Measurements from ENCODE around the gene STAM. TPM values are rescaled to one million over a fixed set of nuclear protein-coding genes. Genes with fewer than 3 reads are reported as not detected.
A peak's percentile ranks its signal among the peaks of the same experiment; 100 is the strongest.

Gene STAM
- total RNA-seq, 1 donor from 2014 or later, result 16.0 TPM

DNA sequence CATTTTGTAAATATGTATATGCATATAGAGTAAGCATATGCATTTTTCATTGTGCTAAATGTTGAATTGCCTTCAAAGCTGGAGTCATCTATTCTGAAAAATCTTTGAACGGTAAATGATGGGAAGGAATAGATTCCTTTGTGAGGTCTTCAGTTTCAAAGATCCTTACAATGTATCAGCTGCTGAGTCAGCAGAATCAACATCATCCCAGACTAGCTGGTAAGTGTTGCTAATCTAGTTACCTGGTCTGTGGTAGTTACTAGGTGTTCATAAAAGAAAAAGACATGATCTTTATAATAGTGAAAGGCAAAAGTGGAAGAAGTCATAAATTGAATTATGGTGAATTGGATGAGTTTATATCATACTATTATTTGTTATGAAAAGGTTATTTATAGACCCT, 10.6 kb upstream of the STAM start:
- no peak for TF ChIP-seq POLR2AphosphoS5 (IDR thresholded peaks at IDR 0.05; ENCODE audit: insufficient read depth in 1 of 2, low read depth in 1 of 2)
- no peak for DNase-seq (ENCODE audit: extremely low spot score in 2 of 2)
- no peak overlapping the region for H3K27ac ChIP-seq
- no peaks in the 10 kb centered on the region for H3K27me3 ChIP-seq
- H3K36me3 ChIP-seq, result no peaks in the 10 kb centered on the region
- intact Hi-C loops (cut with DNase I), result no loop called here
- H3K9me3 ChIP-seq, result no peaks in the 10 kb centered on the region
- H3K4me3 ChIP-seq, result no peak overlapping the region
- H3K4me1 ChIP-seq, result no peaks in the 10 kb centered on the region

DNA sequence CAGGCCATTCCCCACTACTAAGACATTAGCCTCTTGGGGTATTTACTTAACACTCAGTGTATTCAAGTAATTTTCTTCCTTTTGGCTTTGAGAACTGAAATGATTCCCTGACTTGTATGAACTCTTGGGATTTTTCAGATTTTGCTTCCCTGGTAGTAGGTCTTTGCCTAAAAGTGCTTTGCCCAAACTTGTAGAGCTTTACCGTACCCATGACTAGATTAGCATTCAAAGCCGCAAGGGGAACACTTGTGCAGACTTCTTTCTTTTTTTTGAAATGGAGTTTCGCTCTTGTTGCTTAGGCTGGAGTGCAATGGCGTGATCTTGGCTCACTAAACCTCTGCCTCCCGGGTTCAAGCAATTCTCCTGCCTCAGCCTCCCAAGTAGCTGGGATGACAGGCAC, 6.1 kb upstream of the STAM start:
- intact Hi-C loops (cut with DNase I), result no loop called here
- TF ChIP-seq, protein P1, sequence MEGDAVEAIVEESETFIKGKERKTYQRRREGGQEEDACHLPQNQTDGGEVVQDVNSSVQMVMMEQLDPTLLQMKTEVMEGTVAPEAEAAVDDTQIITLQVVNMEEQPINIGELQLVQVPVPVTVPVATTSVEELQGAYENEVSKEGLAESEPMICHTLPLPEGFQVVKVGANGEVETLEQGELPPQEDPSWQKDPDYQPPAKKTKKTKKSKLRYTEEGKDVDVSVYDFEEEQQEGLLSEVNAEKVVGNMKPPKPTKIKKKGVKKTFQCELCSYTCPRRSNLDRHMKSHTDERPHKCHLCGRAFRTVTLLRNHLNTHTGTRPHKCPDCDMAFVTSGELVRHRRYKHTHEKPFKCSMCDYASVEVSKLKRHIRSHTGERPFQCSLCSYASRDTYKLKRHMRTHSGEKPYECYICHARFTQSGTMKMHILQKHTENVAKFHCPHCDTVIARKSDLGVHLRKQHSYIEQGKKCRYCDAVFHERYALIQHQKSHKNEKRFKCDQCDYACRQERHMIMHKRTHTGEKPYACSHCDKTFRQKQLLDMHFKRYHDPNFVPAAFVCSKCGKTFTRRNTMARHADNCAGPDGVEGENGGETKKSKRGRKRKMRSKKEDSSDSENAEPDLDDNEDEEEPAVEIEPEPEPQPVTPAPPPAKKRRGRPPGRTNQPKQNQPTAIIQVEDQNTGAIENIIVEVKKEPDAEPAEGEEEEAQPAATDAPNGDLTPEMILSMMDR (IDR thresholded peaks at IDR 0.05), result no peak
- Histone ChIP-seq H3K4me3 (no peak overlapping the region), H3K4me1 (peaks cover 5% of the 10 kb centered on the region), H3K27ac (no peak overlapping the region), H3K36me3 (no peaks in the 10 kb centered on the region), H3K9me3 (no peaks in the 10 kb centered on the region), H3K27me3 (no peaks in the 10 kb centered on the region)
- DNase-seq (ENCODE audit: extremely low spot score in 2 of 2), result no peak

- Histone ChIP-seq H3K4me1 (peaks cover 19% of the 10 kb centered on the region), H3K4me3 (no peak overlapping the region), H3K27ac (no peak overlapping the region), H3K36me3 (no peaks in the 10 kb centered on the region), H3K9me3 (no peaks in the 10 kb centered on the region), H3K27me3 (no peaks in the 10 kb centered on the region)
- intact Hi-C loops (cut with DNase I), result no loop called here
- no peak for DNase-seq (ENCODE audit: extremely low spot score in 2 of 2)
- TF ChIP-seq POLR2A (IDR thresholded peaks at IDR 0.05) (no peak), POLR2AphosphoS5 (IDR thresholded peaks at IDR 0.05; ENCODE audit: insufficient read depth in 1 of 2, low read depth in 1 of 2) (no peak)
- TF ChIP-seq, protein P1 (IDR thresholded peaks at IDR 0.05), result no peak
These were observed 3.6 kb upstream of the STAM start for GRCh38 chr10:17640331-17640816.

GRCh38 chr10:17643339-17643754, 604 bp upstream of the STAM start:
- H3K27ac ChIP-seq, result peak overlapping the region; percentile 95
- no peaks in the 10 kb centered on the region for H3K9me3 ChIP-seq
- TF ChIP-seq POLR2AphosphoS5 (IDR thresholded peaks at IDR 0.05; ENCODE audit: insufficient read depth in 1 of 2, low read depth in 1 of 2) (no peak), POLR2A (IDR thresholded peaks at IDR 0.05) (no peak)
- TF ChIP-seq, protein P1 (IDR thresholded peaks at IDR 0.05), result no peak
- H3K4me3 ChIP-seq, result peak overlapping the region; percentile 78 to 95
- peak in 1 of 2 donors; percentile 88 for DNase-seq (ENCODE audit: extremely low spot score in 2 of 2)
- H3K27me3 ChIP-seq, result no peaks in the 10 kb centered on the region
- intact Hi-C loops (cut with DNase I), result no loop called here
- no peaks in the 10 kb centered on the region for H3K36me3 ChIP-seq
- peaks cover 49% of the 10 kb centered on the region for H3K4me1 ChIP-seq

DNA sequence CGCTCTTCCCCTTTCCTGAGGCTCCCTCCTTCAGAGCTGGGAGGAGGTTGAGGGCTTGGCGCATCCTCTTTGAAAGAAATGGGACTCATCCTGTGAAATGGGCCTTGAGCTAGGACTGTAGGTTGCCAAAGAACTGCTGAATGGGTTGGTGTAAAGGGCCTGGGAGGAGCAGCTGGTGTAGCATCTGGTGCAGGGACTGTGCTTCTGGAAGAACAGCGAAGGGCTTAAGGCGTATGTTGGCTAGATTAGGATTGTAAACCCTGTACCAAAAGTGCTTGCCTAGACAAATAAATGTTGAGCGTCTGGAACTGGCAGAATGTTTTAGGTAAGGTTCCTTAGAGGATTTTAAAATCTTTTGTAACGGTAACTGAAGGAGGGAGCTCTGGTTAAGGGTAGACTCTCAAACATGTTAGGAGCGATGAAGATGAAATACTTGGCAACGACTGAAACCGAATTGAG, 563 bp downstream of the STAM start:
- DNase-seq (ENCODE audit: extremely low spot score in 2 of 2), result no peak
- H3K36me3 ChIP-seq, result no peaks in the 10 kb centered on the region
- peaks cover 61% of the 10 kb centered on the region for H3K4me1 ChIP-seq
- H3K27ac ChIP-seq, result peak overlapping the region; percentile 95
- peak overlapping the region; percentile 78 to 95 for H3K4me3 ChIP-seq
- intact Hi-C loops (cut with DNase I), result no loop called here
- H3K9me3 ChIP-seq, result no peaks in the 10 kb centered on the region
- no peaks in the 10 kb centered on the region for H3K27me3 ChIP-seq
- TF ChIP-seq, protein P1 (IDR thresholded peaks at IDR 0.05), result no peak
- TF ChIP-seq POLR2A (IDR thresholded peaks at IDR 0.05) (no peak), POLR2AphosphoS5 (IDR thresholded peaks at IDR 0.05; ENCODE audit: insufficient read depth in 1 of 2, low read depth in 1 of 2) (no peak)

Data from vagina (tissue), 2 donors.